ENCODE measurements around the gene CDH22.

CDH22 gene

GRCh38 chr20:46349035-46349741, 40.9 kb upstream of the CDH22 start:
- peak overlapping the region; percentile 66 for H3K27ac ChIP-seq
- TF ChIP-seq CTCF (conservative IDR thresholded peaks at IDR 0.05) = peak; percentile 93

GRCh38 chr20:46347841-46348803, 39.8 kb upstream of the CDH22 start:
- no peak for TF ChIP-seq CTCF (conservative IDR thresholded peaks at IDR 0.05)
- H3K27ac ChIP-seq = no peak overlapping the region; the same call in 1 of the 2 replicates

- H3K27ac ChIP-seq = no peak overlapping the region
- TF ChIP-seq CTCF (conservative IDR thresholded peaks at IDR 0.05) = no peak
Observed at GRCh38 chr20:46346770-46347169, 38.5 kb upstream of the CDH22 start.

- H3K27ac ChIP-seq = no peak overlapping the region
- no peak for TF ChIP-seq CTCF (conservative IDR thresholded peaks at IDR 0.05)
Observed at GRCh38 chr20:46344488-46345162, 36.3 kb upstream of the CDH22 start.

GRCh38 chr20:46343975-46344357, 35.7 kb upstream of the CDH22 start:
- no peak overlapping the region for H3K27ac ChIP-seq
- no peak for TF ChIP-seq CTCF (conservative IDR thresholded peaks at IDR 0.05)

- TF ChIP-seq CTCF (conservative IDR thresholded peaks at IDR 0.05) = no peak
- no peak overlapping the region for H3K27ac ChIP-seq
Observed at GRCh38 chr20:46343348-46343974, 35.2 kb upstream of the CDH22 start.

All from VCaP (cell line).